ENCODE results near the gene GPR84.

DNA sequence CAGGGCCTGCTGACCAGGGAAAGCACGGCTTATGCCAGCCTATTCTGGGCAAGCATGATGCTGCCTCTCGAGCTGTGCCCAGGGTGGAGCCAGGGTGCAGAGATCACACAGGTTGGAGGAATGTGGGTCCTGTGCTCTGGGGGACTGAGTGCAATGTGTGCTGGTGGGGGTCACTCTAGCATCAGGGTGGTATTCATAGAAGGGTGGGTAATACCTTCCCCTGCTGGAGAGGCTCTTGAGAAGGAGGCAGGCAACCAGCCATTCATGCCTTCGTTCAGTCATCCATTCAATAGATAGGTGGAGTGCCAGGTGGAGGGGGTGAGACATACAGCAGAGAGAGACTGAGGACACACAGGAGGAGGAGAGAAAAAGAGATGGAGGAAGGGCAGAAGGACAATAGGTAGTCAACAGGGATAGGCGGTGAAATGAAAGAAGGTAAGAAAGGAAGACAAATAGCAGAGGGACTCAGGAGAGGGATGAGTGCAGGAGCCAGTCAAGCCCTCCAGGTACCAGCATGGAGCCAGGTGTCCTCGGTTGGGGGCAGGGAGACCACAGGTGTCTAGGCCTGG, 25.4 kb upstream of the GPR84 start:
- TF ChIP-seq, protein P1, sequence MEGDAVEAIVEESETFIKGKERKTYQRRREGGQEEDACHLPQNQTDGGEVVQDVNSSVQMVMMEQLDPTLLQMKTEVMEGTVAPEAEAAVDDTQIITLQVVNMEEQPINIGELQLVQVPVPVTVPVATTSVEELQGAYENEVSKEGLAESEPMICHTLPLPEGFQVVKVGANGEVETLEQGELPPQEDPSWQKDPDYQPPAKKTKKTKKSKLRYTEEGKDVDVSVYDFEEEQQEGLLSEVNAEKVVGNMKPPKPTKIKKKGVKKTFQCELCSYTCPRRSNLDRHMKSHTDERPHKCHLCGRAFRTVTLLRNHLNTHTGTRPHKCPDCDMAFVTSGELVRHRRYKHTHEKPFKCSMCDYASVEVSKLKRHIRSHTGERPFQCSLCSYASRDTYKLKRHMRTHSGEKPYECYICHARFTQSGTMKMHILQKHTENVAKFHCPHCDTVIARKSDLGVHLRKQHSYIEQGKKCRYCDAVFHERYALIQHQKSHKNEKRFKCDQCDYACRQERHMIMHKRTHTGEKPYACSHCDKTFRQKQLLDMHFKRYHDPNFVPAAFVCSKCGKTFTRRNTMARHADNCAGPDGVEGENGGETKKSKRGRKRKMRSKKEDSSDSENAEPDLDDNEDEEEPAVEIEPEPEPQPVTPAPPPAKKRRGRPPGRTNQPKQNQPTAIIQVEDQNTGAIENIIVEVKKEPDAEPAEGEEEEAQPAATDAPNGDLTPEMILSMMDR (IDR thresholded peaks at IDR 0.05; ENCODE audit: borderline replicate concordance, extremely low read depth, low read length, poor library complexity, severe bottlenecking), result no peak
- no peak for TF ChIP-seq EZH2 (IDR thresholded peaks at IDR 0.05; ENCODE audit: borderline replicate concordance, low read depth, low read length, severe bottlenecking)

All from DND-41 (cell line).